ENCODE measurements around the gene SMARCA2. TPM values are rescaled to one million over a fixed set of nuclear protein-coding genes. Genes with fewer than 3 reads are reported as not detected.

Gene SMARCA2
- total RNA-seq, 1 experiment from 2014 or later: 77.6 TPM

- H3K9me3 Mint-ChIP-seq (ENCODE audit: unreplicated experiment): no peaks in the 10 kb centered on the region
- POLR2A ChIA-PET: no interaction called here
- no peak overlapping the region for H3K27ac Mint-ChIP-seq (ENCODE audit: low read depth, unreplicated experiment)
- CTCF ChIA-PET: no interaction called here
- H3K4me3 Mint-ChIP-seq (ENCODE audit: unreplicated experiment): no peak overlapping the region
- H3K4me1 Mint-ChIP-seq (ENCODE audit: insufficient read depth, unreplicated experiment): no peaks in the 10 kb centered on the region
- peaks cover 68% of the 10 kb centered on the region for H3K36me3 Mint-ChIP-seq (ENCODE audit: insufficient read depth, unreplicated experiment)
- no peaks in the 10 kb centered on the region for H3K27me3 Mint-ChIP-seq (ENCODE audit: insufficient read depth, unreplicated experiment)
- intact Hi-C loops (cut with micrococcal nuclease): no loop called here
- no peak for DNase-seq (ENCODE audit: unreplicated experiment)
- no peak for TF ChIP-seq CTCF (IDR thresholded peaks at IDR 0.05; ENCODE audit: unreplicated experiment)
- no TSS peak for BruUV-seq (replicated peaks)
These were observed 67.6 kb downstream of the SMARCA2 start for GRCh38 chr9:2082772-2083171.

- Mint-ChIP-seq H3K27ac (ENCODE audit: low read depth, unreplicated experiment) (no peak overlapping the region), H3K9me3 (ENCODE audit: unreplicated experiment) (no peaks in the 10 kb centered on the region), H3K27me3 (ENCODE audit: insufficient read depth, unreplicated experiment) (no peaks in the 10 kb centered on the region), H3K36me3 (ENCODE audit: insufficient read depth, unreplicated experiment) (peaks cover 68% of the 10 kb centered on the region), H3K4me3 (ENCODE audit: unreplicated experiment) (no peak overlapping the region), H3K4me1 (ENCODE audit: insufficient read depth, unreplicated experiment) (no peaks in the 10 kb centered on the region)
- DNase-seq (ENCODE audit: unreplicated experiment): no peak
- intact Hi-C loops (cut with micrococcal nuclease): no loop called here
- TF ChIP-seq CTCF (IDR thresholded peaks at IDR 0.05; ENCODE audit: unreplicated experiment): no peak
- ChIA-PET CTCF (no interaction called here), POLR2A (no interaction called here)
- BruUV-seq (replicated peaks): no TSS peak
These were observed 68.3 kb downstream of the SMARCA2 start for GRCh38 chr9:2083479-2083878.

GRCh38 chr9:2085716-2086115 is 70.6 kb downstream of the SMARCA2 start:
- no peaks in the 10 kb centered on the region for H3K27me3 Mint-ChIP-seq (ENCODE audit: insufficient read depth, unreplicated experiment)
- no peak for DNase-seq (ENCODE audit: unreplicated experiment)
- no TSS peak for BruUV-seq (replicated peaks)
- no peak for TF ChIP-seq CTCF (IDR thresholded peaks at IDR 0.05; ENCODE audit: unreplicated experiment)
- H3K4me3 Mint-ChIP-seq (ENCODE audit: unreplicated experiment): no peak overlapping the region
- H3K9me3 Mint-ChIP-seq (ENCODE audit: unreplicated experiment): no peaks in the 10 kb centered on the region
- no peak overlapping the region for H3K27ac Mint-ChIP-seq (ENCODE audit: low read depth, unreplicated experiment)
- H3K4me1 Mint-ChIP-seq (ENCODE audit: insufficient read depth, unreplicated experiment): no peaks in the 10 kb centered on the region
- H3K36me3 Mint-ChIP-seq (ENCODE audit: insufficient read depth, unreplicated experiment): peaks cover 67% of the 10 kb centered on the region
- CTCF ChIA-PET: interaction anchor here (0.6 to 1.5 kb wide), 3 partner anchors 11 to 113 kb away, joined by 3 to 7 read pairs (median 5); no protein-coding TSS in a partner anchor
- POLR2A ChIA-PET: interaction anchor here (0.6 kb wide), 1 partner anchor 30 kb away, joined by 3 read pairs; no protein-coding TSS in a partner anchor
- intact Hi-C loops (cut with micrococcal nuclease): loop anchor here (5.0 kb wide), 2 partner anchors 248 to 378 kb away; no protein-coding TSS in a partner anchor

GRCh38 chr9:2086116-2086515 is 71.0 kb downstream of the SMARCA2 start:
- ChIA-PET POLR2A (interaction anchor here (0.5 to 0.6 kb wide), 2 partner anchors 30 to 1212 kb away, joined by 3 read pairs; no protein-coding TSS in a partner anchor), CTCF (interaction anchor here (0.9 to 1.5 kb wide), 3 partner anchors 11 to 145 kb away, joined by 3 to 7 read pairs (median 4); no protein-coding TSS in a partner anchor)
- Mint-ChIP-seq H3K27me3 (ENCODE audit: insufficient read depth, unreplicated experiment) (no peaks in the 10 kb centered on the region), H3K9me3 (ENCODE audit: unreplicated experiment) (no peaks in the 10 kb centered on the region), H3K4me3 (ENCODE audit: unreplicated experiment) (no peak overlapping the region), H3K36me3 (ENCODE audit: insufficient read depth, unreplicated experiment) (peaks cover 69% of the 10 kb centered on the region), H3K27ac (ENCODE audit: low read depth, unreplicated experiment) (no peak overlapping the region), H3K4me1 (ENCODE audit: insufficient read depth, unreplicated experiment) (no peaks in the 10 kb centered on the region)
- intact Hi-C loops (cut with micrococcal nuclease): loop anchor here (5.0 kb wide), 2 partner anchors 249 to 379 kb away; no protein-coding TSS in a partner anchor
- DNase-seq (ENCODE audit: unreplicated experiment): no peak
- no peak for TF ChIP-seq CTCF (IDR thresholded peaks at IDR 0.05; ENCODE audit: unreplicated experiment)
- BruUV-seq (replicated peaks): no TSS peak

All from MCF 10A (cell line).